NCI-H82 treated with DMSO at 0.1 percent for 48 hours (cell line): Measurements from ENCODE around the gene MACROH2A2.
"Not testable (repeated sequence)": the region's sequence is repeated elsewhere in the genome, so short reads cannot be mapped to it uniquely, and the experiment has no call there.

Experiments
- DNase-seq: peaks from one replicate; lab custom pipeline; 2025; ENCODE audit not compliant: unreplicated experiment; lab: John Stamatoyannopoulos, UW

MACROH2A2 gene

DNA sequence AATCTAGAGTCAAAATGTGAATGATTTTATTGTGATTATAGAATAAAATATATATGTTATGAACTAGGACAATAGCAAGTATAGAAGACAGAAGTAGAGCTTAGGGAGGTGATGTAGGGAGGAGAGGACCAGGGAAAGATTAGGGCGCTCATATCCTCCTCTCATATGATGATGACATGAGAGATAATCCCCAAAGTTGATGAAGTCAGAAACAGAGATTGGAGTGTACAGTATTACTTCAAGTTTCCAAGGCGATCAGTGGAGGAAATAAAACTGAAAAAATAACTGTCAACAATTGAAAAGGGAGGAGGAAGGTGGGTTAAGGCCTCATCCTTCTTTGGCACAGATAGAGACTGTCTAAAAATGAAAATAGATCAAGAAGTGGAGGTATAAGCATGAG lies 14.9 kb downstream of the MACROH2A2 start:
- no peak for DNase-seq

DNA sequence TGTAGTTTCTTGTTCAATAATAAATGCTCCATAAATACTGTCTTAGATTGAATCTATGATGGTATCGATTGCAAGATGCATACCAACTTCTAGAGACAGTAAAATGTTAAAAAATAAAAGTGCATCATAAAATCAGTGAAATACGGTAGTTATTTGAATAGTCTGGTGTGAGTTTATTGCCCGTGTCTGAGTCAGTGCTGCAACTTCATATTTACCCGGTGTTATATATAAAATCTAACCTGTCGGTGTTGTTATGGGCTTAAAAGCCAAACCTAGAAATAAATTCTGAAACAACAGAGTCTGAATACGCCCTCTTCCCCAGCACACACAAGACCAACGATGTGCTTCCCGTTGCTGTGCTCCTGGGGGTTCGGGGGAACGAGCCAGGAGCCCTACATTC lies 16.3 kb downstream of the MACROH2A2 start:
- DNase-seq = no peak

DNA sequence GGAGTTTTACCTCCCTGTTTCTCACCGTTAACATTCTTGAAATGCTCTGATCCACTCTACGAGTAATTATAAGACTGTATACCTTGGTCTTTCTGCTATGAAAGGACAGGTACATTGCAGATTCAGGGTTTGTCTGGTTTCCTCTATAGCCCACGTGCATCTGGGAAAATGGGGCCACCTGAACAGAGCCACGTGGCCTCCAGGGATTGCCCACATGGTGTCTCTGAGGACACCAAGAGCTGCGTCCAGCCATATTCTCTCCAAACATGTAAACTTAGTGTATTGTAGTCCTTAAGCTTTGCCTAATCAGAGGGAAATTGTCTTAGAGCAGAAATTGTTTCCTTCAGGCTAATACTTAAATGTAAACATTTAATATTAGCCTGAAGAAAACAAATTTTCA lies 16.7 kb downstream of the MACROH2A2 start:
- no peak for DNase-seq

DNA sequence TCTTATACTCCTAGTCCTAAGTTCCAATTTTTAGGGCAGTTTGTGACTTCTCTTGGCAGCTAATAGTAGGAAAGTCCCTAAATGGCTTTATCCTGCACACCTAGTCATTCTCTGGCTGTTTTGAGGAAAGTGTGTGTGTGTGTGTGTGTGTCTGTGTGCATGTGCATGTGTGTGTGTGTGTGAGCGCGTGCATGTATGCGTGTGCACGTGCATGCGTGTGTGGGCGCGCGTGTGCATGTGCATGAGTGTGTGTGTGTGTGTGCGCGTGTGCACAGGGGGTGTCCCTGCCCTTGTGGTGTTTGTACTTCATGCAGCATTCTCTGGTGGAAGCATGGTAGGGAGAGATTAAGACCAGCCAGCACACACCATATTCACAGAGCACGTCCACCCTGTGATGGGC lies 18.2 kb downstream of the MACROH2A2 start:
- DNase-seq = no peak

DNA sequence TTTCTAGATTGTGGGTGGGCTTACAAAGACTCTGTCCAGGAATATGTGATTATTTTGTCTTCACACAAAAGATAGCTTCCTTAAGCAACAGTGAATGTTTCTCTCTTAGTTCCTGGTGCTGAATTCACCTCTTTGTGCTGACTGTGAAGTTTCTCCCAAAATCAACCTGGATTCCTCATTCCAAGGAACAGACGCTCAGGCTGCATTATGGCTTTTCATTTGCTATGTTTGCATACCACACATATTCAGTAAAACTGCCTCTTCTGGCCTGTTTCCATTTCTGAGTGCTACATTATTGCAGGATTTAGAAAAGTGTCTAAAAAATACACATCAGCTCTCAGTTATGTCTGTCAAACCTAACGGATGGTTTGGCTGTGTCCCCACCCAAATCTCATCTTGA lies 21.5 kb downstream of the MACROH2A2 start:
- no peak for DNase-seq

DNA sequence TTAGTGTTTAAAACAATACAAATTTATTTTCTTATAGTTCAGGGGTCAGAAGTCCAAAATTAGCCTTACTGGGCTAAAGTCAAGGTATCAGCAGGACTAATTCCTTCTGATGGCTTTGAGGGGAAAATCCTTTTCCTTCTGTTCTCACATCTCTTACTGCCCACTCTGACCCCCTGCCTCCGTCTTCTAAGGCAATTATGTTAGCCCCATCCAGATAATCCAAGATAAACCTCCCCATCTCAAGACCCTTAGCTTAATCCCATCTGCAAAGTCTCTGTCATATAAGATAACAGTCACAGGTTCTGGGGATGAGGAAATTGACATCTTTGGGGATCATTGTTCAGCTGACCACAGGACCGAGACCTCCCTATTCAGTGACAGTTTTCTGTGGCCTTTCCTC lies 22.3 kb downstream of the MACROH2A2 start:
- DNase-seq = peak; percentile 88

DNA sequence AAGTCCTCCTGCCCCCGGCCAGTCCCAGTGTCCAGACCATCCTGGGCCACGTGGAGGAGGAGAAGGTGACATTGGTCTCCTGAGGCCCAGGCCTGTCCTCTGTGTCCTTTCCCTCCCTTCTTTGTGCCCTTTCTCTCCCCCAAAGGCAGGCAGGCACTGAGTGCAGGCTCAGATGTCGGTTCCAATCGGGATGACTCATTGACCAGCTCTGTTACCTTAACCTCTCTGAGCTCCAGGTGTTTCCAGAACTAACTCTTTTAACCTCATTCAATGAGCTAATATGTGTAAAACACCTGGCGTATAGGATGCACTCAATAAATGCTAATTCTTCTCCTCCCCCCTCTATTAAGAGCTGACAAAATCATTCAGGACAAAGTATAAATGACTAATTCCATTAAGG lies 25.7 kb downstream of the MACROH2A2 start:
- no peak for DNase-seq

DNA sequence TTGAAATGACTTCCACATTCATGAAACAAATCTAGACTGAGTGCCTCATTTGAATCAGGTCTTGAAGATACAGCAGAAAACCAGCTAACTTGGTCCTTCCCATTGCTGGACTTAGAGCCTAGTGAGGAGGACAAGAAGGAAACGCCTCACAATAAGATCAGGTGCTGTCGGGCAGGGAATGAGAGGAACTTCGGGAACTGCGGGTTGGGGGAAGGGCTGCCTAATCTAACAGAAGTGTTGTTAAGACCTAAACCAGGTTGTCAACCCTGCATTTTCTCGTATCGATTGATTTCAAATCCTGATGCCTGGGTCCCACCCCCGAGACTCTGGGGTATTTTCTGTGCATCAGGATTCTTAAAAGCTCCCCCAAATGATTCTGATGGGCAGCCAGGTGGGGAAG lies 26.3 kb downstream of the MACROH2A2 start:
- no peak for DNase-seq

DNA sequence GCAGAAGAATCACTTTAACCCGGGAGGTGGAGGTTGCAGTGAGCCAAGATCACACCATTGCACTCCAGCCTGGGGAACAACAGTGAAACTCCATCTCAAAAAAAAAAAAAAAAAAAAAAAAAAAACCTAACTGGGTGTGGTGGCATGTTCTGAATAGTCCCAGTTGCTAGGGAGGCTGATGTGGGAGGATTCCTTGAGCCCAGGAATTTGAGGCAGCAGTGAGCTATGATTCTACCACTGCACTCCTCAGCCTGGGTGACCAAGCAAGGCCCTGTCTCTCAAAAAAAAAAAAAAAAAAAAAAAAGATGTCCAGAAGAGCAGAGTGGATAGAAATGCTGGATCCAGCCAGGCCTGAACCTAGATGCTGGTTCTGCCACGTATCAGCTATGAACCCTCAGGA lies 28.1 kb downstream of the MACROH2A2 start:
- not testable (repeated sequence) for DNase-seq

DNA sequence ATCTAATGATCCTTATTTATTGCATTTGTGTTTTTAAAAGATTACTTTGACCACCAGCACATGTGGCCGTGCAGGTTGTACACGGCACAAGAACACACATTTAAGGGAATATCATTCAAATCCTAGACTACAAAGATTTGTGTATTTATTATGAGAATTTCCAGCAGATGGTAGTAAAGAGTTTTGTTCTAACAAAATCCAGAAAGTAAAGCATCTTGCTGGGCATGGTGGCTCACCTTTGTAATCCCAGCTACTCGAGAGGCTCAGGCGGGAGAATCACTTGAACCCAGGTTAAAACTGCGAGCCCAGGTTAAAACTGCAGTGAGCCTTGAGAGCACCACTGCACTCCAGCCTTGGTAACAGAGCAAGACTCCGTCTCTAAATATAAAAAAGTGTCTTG lies 31.5 kb downstream of the MACROH2A2 start:
- no peak for DNase-seq

DNA sequence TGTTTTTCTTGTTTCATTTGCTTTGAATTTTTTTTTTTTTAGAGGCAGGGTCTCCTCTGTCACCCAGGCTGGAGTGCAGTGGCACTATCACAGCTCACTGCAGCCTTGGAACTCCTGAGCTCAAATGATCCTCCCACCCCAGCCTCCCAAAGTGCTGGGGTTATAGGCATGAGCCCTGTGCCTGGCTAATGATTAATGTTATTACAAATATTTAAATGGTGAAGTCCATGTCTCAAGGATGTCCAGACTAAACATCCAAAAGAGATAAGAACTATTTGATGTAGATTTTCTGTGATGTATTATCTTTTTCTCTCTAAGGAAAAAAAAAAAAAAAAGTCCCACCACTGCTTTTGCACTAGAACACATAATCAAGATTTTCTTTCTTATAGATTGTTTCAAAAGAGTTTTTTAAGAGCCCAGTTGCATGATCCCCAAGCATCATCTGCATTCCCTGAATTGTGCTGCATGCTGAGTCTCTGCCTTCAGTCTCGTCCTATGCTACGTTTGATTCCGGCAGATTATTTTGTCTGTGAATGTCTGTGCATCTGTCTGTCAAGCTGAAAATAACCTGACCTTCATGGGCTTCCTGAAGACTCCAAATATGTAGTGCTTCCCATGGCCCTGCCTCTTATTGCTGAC lies 33.4 kb downstream of the MACROH2A2 start:
- no peak for DNase-seq

DNA sequence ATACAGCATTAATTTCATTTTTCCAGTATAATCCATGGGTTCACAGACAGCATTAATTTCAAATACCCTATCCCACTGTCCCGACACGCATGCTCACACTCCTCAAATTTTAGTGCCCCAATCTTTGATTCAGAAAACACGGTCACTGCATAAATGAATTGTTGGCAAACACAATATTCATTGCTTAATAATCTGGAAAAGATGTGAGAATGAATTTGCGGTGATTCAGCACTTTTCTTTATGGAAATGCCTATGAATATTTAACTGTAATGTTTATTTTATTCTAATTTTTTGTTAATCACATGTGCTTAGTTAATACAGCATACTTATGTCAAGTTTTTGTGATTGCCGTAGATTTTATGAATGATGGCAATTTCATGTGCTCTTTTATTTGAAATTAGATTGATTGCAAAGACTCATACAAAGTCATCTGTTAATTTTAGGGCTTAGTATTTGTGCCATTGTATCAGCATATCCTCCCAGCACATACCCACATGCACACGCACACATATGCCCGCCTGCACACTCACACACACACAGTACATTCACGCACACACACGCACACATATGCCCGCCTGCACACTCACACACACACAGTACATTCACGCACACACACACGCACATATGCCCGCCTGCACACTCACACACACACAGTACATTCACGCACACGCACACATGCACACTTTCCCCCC lies 35.1 kb downstream of the MACROH2A2 start:
- no peak for DNase-seq

DNA sequence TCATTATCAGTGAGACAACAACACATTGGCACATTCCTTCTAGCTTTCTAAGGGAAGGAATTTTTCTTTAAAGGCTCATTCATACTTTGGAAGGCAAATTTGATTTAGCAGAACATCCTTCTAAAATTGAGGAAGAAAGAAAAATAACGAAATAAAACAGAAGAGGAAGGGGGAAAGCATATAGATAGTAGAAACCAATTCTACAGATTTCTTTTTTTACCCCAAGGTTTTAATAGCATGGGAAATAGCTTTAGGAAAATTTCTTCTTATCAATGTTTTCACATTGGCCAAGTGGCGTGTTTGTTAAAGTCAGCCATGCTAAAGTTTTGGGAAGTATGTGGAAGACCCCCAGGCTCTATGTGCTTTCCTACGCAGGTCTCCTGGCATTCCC lies 35.7 kb downstream of the MACROH2A2 start:
- DNase-seq = no peak

DNA sequence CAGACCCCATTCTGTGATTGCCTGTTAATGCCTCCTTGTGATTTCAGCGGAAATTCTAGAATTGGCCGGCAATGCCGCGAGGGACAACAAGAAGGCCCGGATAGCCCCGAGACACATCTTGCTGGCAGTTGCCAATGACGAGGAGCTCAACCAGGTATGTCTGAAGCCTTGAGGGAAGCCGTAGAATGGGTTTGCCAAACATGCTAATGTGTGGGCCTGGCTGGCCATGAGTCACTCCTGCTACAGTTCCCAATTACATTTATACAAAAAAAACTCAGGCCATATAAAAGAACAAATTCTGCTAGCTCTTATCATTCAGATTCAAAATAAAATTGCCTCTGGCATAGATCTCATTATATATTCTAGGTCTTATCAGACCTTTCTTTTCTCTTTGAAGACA lies 37.4 kb downstream of the MACROH2A2 start:
- DNase-seq = no peak

DNA sequence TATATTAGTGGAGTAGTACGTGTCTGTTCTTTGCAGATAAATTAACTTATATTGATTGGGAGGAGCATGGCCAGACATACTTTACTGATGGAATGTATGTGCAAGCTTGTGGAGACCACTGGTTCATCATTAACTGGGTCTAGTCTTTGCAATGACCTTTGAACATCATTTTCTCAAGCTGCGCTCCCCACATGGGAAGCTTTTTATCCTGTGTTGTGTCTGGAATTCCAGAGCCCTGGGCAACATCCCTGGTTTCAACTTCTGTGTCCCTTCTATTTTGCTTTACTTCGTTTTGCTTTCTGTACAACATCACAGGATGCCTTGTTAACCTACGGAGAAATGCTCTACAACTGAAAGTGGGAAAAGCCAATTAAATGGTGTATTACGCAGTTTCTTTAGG lies 38.3 kb downstream of the MACROH2A2 start:
- DNase-seq = no peak

DNA sequence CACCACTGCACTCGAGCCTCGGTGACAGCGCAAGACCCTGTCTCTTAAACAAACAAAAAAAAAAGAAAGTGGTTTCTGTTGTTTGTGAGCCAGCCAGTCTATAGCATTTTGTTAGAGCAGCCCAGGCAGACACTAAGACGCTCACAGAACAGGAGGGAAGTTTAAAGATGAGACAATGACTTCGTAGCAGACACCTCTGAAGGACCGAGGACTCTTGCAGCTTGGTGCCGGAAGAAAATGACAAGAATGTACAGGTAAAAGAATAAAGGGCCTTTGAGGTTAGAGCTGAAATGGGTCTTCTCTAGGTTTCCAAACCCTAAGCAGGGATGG lies 39.7 kb downstream of the MACROH2A2 start:
- no peak for DNase-seq

DNA sequence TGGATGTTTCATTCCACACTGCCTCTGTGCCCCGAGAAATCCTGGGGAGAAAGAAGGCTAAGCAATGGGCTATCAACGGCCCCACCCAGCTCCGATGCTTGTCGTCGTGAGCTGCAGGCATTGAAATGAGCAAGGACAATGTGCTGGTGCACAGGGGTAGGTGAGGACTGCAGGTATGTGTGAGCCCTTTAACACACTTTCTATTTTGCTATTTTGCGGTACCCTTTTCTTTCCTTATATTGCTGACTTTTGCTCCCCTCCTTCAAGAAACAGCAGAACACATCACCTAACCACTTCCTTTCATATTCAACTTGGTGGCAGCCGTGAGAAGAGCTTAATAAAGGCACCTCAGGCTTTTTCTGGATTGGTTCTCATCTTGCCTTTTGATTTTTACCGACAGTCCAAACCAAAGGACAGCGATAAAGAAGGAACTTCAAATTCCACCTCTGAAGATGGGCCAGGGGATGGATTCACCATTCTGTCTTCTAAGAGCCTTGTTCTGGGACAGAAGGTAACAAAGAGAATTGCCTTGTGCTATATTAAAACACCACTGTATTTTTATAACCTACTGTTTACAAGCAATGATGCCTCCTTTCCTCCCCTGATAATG lies 40.8 kb downstream of the MACROH2A2 start:
- DNase-seq = no peak

DNA sequence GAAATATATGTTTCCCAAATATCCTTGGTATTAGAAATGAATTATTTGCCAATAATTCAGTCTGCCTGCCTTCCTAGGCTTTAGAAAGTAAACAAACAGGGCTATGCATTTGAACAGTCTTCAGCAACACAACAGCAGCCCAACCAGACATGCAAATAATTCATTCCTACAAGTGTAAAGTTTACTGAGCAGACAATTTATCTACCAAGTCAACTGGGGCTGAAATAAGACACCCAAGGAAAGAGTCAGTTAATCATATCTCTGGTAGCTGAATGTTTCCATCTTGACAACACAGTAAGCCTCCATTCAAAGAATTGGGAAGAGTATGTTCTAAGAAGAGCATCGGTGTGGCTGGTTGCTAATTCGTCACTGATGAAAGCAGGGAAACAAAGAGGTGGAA lies 41.6 kb downstream of the MACROH2A2 start:
- DNase-seq = no peak

DNA sequence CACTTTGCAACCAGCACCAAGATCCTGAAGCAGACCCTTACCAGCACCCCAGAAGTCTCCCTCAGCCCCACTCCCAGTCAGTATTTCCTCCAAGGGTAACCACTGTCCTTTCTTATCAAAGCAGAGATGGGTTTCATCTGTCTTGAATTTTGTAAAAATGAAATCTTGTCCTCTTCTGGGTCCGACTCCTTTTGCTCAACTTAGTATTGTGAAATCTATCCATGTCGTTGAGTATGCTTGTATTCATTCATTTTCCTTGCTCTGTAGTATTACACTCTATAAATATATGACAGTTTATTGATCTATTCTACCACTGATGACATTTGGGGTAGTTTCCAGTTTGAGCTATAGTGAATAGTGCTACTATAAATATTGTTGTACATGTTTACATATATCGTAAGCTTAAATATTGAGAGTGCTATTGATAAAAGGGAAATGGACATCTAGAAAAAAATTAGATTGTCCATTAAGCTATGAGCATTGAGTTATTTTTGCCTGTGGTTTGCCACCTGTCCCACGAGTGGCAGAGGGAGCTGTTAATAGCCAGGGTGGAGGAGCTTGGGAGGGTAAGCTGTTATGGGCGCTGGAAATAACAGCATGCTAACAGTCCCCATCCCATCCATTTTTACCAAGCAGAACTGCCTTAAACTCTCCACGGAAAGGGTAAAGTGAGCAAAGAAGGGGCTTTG lies 43.5 kb downstream of the MACROH2A2 start:
- DNase-seq = no peak

DNA sequence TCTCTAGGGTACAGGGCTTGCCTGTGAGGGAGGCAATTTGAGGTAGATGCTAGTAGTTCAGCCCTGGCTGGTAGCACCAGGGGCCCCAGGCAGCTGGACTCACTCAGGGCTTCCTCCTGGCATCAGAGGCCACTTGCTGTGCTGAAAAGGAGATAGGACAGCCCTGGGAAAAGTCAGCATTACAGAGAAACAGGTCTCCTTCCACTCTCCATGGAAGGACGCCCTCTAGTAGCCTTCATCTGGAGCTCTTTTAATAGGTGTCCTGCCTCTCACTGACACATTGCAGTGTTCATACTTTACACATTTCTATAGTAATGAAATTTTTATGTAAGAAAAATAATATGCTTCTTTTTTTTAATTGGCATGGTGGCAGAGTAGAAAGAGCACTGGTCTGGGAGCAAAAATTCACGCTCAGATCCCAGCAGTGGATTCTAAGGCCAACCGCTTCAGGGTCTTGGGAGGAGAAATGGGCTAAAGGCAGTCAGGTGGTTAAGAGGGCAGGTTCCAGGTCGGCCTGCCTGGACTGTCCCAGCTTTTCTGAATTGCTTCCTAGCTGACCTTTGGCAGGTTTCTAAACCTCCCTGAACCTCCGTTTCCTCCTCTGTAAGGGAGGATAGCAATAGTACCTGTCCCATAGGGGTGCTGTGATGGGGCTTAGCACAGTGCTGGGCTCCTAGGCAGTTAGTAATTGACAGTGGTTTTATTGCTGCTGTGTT lies 44.2 kb downstream of the MACROH2A2 start:
- no peak for DNase-seq

DNA sequence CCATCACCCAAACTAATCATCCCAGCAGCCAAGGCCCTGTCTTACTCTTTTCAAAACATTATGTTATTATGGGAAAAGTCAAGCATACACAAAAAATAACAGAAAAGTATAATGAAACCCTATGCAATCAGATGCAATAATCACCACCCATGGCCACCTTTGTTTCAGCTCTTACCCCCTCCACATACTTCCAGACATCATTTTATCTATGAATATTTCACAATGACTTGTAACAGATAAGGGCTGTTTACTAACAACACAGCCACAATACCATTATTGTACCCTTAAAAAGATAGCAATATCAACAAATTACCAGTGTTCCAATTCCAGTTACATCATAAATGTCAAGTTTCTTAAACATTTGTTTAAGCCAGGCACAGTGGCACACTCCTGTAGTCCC lies 44.8 kb downstream of the MACROH2A2 start:
- DNase-seq = no peak

DNA sequence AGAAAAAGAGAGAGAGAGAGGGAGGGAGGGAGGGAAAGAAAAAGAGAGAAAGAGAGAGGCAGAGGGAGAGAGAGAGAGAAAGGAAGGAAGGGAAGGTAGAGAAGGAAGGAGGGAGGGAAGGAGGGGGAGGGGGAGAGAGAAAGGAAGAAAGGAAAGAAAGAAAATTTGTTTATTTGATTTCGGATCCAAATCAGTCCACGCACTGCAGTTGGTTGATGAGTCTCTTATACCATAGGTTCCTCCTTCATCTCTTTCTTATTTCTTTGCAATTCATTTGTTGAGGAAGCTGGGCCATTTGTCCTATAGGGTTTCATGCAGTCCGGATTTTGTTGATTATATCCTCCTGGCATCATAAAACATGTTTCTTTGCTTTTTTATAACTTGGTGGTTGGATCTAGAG lies 45.6 kb downstream of the MACROH2A2 start:
- DNase-seq = no peak
